ENCODE data around the gene DCAF11. TPM values are rescaled to one million over a fixed set of nuclear protein-coding genes. Genes with fewer than 3 reads are reported as not detected.

Gene DCAF11
- total and polyA plus RNA-seq, 2 of the 13 experiments (the other 11 are each of a cell fraction or from before 2014, with no cell fraction given) = 150 to 257 TPM

- TF ChIP-seq TAF15 (IDR thresholded peaks at IDR 0.05; ENCODE audit: low read depth, low read length, poor library complexity, severe bottlenecking) (peak; percentile 81), HOXD1 (CRISPR knock-in tag; IDR thresholded peaks at IDR 0.05) (peak; percentile 21; the same call in 1 of the 2 replicates), NCOA2 (CRISPR knock-in tag; IDR thresholded peaks at IDR 0.05) (peak; percentile 52), SIX1 (CRISPR knock-in tag; IDR thresholded peaks at IDR 0.05; ENCODE audit: borderline replicate concordance) (peak; percentile 9; the same call in 1 of the 2 replicates), ZNF768 (CRISPR knock-in tag; IDR thresholded peaks at IDR 0.05) (peak; percentile 83; the same call in 1 of the 2 replicates), NFE2 (CRISPR knock-in tag; IDR thresholded peaks at IDR 0.05) (no peak), ZNF543 (CRISPR knock-in tag; IDR thresholded peaks at IDR 0.05) (peak; percentile 82; the same call in 1 of the 2 replicates), ZNF275 (CRISPR knock-in tag; IDR thresholded peaks at IDR 0.05; ENCODE audit: borderline replicate concordance) (peak; percentile 67; the same call in 1 of the 2 replicates), EHMT2 (IDR thresholded peaks at IDR 0.05; ENCODE audit: borderline replicate concordance, low read depth, low read length) (no peak), FOXP4 (CRISPR knock-in tag; IDR thresholded peaks at IDR 0.05) (peak; percentile 50; the same call in 1 of the 2 replicates), ZNF530 (CRISPR knock-in tag; IDR thresholded peaks at IDR 0.05; ENCODE audit: low read depth) (no peak), ISX (CRISPR knock-in tag; conservative IDR thresholded peaks at IDR 0.05) (0 out of 2 replicates have a peak, but pooled peaks have one; percentile 94), ZNF431 (CRISPR knock-in tag; IDR thresholded peaks at IDR 0.05; ENCODE audit: borderline replicate concordance, low read depth) (no peak), ZNF749 (CRISPR knock-in tag; IDR thresholded peaks at IDR 0.05; ENCODE audit: borderline replicate concordance) (peak; percentile 61; the same call in 1 of the 2 replicates), DNMT1 (CRISPR knock-in tag; IDR thresholded peaks at IDR 0.05) (peak; percentile 66; the same call in 1 of the 2 replicates), ZNF772 (CRISPR knock-in tag; IDR thresholded peaks at IDR 0.05) (peak; percentile 97), FOSL1 (CRISPR knock-in tag; IDR thresholded peaks at IDR 0.05; ENCODE audit: borderline replicate concordance) (no peak), HMGA1 (CRISPR knock-in tag; conservative IDR thresholded peaks at IDR 0.05) (no peak), ZNF225 (CRISPR knock-in tag; IDR thresholded peaks at IDR 0.05) (peak; percentile 73), ZNF746 (CRISPR knock-in tag; IDR thresholded peaks at IDR 0.05) (no peak), HDAC1 (CRISPR knock-in tag; IDR thresholded peaks at IDR 0.05) (no peak), ZNF883 (CRISPR knock-in tag; IDR thresholded peaks at IDR 0.05; ENCODE audit: not compliant biosample characterization) (peak; percentile 90)
- TF ChIP-seq, protein P1, sequence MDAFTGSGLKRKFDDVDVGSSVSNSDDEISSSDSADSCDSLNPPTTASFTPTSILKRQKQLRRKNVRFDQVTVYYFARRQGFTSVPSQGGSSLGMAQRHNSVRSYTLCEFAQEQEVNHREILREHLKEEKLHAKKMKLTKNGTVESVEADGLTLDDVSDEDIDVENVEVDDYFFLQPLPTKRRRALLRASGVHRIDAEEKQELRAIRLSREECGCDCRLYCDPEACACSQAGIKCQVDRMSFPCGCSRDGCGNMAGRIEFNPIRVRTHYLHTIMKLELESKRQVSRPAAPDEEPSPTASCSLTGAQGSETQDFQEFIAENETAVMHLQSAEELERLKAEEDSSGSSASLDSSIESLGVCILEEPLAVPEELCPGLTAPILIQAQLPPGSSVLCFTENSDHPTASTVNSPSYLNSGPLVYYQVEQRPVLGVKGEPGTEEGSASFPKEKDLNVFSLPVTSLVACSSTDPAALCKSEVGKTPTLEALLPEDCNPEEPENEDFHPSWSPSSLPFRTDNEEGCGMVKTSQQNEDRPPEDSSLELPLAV (CRISPR knock-in tag; conservative IDR thresholded peaks at IDR 0.05; ENCODE audit: low read depth) = no peak
- TF ChIP-seq, protein P2, sequence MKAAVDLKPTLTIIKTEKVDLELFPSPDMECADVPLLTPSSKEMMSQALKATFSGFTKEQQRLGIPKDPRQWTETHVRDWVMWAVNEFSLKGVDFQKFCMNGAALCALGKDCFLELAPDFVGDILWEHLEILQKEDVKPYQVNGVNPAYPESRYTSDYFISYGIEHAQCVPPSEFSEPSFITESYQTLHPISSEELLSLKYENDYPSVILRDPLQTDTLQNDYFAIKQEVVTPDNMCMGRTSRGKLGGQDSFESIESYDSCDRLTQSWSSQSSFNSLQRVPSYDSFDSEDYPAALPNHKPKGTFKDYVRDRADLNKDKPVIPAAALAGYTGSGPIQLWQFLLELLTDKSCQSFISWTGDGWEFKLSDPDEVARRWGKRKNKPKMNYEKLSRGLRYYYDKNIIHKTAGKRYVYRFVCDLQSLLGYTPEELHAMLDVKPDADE (CRISPR knock-in tag; IDR thresholded peaks at IDR 0.05) = no peak; the same call in none of the 2 replicates
Observed at GRCh38 chr14:24135834-24136683, 21.5 kb downstream of the DCAF11 start, which contains the start of gene PSME1 (continued).
